HepG2 (cell line): ENCODE data around the gene SULT4A1. TPM values are rescaled to one million over a fixed set of nuclear protein-coding genes. Genes with fewer than 3 reads are reported as not detected.

ENCODE experiments used
- ATF7-NPFF ChIP-seq: sonication (generic); formaldehyde crosslinking; IDR thresholded peaks from 2 replicates; pipeline ENCODE4 v1.8.1; 2023; ENCODE audit warnings: mild to moderate bottlenecking, low read depth, missing genetic modification reagents, moderate library complexity
- CTCF ChIP-seq: sonication (generic); formaldehyde crosslinking; IDR thresholded peaks from 2 replicates; pipeline ENCODE4 v1.5.0; 2020; ENCODE audit warnings: mild to moderate bottlenecking, missing genetic modification reagents, moderate library complexity
- HNRNPLL ChIP-seq: fragments of 200-400 bp; formaldehyde crosslinking; IDR thresholded peaks from 2 replicates; pipeline ENCODE4 v1.6.1; 2017; ENCODE audit warnings: mild to moderate bottlenecking, low read depth, low read length; ENCODE audit not compliant: poor library complexity, severe bottlenecking
- MNT ChIP-seq: fragments of 450-650 bp; IDR thresholded peaks from 2 replicates; pipeline ENCODE4 v1.6.1; 2016
- MTERF4 ChIP-seq: sonication (generic); formaldehyde crosslinking; IDR thresholded peaks from 2 replicates; pipeline ENCODE4 v1.8.0; 2023; ENCODE audit warnings: mild to moderate bottlenecking, missing genetic modification reagents
- POGZ ChIP-seq: sonication (generic); formaldehyde crosslinking; IDR thresholded peaks from 2 replicates; pipeline ENCODE4 v1.4.0; 2020; ENCODE audit warnings: mild to moderate bottlenecking, missing genetic modification reagents
- POLR2A ChIP-seq, 2 experiments: IDR thresholded peaks; 2 replicates each; pipeline ENCODE4 v1.6.1; 2011; ENCODE audit warnings: low read depth in 2 of 2, low read length in 2 of 2, mild to moderate bottlenecking in 1 of 2, moderate library complexity in 1 of 2; ENCODE audit not compliant: insufficient read depth in 1 of 2
- RERE ChIP-seq: IDR thresholded peaks from 2 replicates; pipeline ENCODE4 v1.6.1; 2016; ENCODE audit warnings: low read depth, missing genetic modification reagents, missing compliant biosample characterization
- SAP130 ChIP-seq: IDR thresholded peaks from 2 replicates; pipeline ENCODE4 v1.6.1; 2016; ENCODE audit warnings: low read depth
- SNAPC5 ChIP-seq: sonication (generic); formaldehyde crosslinking; IDR thresholded peaks from 2 replicates; pipeline ENCODE4 v1.8.1; 2023; ENCODE audit warnings: mild to moderate bottlenecking, missing genetic modification reagents, borderline replicate concordance
- SNRNP70 ChIP-seq: fragments of 200-400 bp; formaldehyde crosslinking; IDR thresholded peaks from 2 replicates; pipeline ENCODE4 v1.6.1; 2017; ENCODE audit warnings: mild to moderate bottlenecking, low read depth, low read length, moderate library complexity
- TBX3 ChIP-seq: fragments of 450-650 bp; IDR thresholded peaks from 2 replicates; pipeline ENCODE4 v1.6.1; 2017; ENCODE audit warnings: antibody characterized with exemption, mild to moderate bottlenecking, inconsistent platforms, borderline replicate concordance
- TCF7 ChIP-seq: sonication (generic); IDR thresholded peaks from 2 replicates; pipeline ENCODE4 v1.6.1; 2016; ENCODE audit warnings: antibody characterized with exemption, low read depth
- YY1 ChIP-seq: IDR thresholded peaks from 2 replicates; pipeline ENCODE4 v1.6.1; 2011; ENCODE audit warnings: low read length, low read depth, moderate library complexity, mild to moderate bottlenecking; ENCODE audit not compliant: insufficient read depth, insufficient replicate concordance
- ZC3H13 ChIP-seq: sonication (generic); formaldehyde crosslinking; IDR thresholded peaks from 2 replicates; pipeline ENCODE4 v1.8.1; 2023; ENCODE audit warnings: mild to moderate bottlenecking, missing genetic modification reagents, moderate library complexity
- ZNF670 ChIP-seq: sonication (generic); formaldehyde crosslinking; IDR thresholded peaks from 2 replicates; pipeline ENCODE4 v1.8.0; 2022; ENCODE audit warnings: mild to moderate bottlenecking, missing genetic modification reagents, borderline replicate concordance
- ZNF782 ChIP-seq: sonication (generic); formaldehyde crosslinking; IDR thresholded peaks from 2 replicates; pipeline ENCODE4 v1.4.0; 2020; ENCODE audit warnings: missing genetic modification reagents, mild to moderate bottlenecking, borderline replicate concordance
- ZNF841 ChIP-seq: sonication (generic); formaldehyde crosslinking; IDR thresholded peaks from 2 replicates; pipeline ENCODE4 v1.8.1; 2023; ENCODE audit warnings: missing genetic modification reagents, borderline replicate concordance
- ZNF891 ChIP-seq: sonication (generic); formaldehyde crosslinking; IDR thresholded peaks from 2 replicates; pipeline ENCODE4 v1.5.0; 2020; ENCODE audit warnings: mild to moderate bottlenecking, missing genetic modification reagents
- polyA plus RNA-seq, 8 experiments: library from polyadenylated mRNA; depleted of rRNA in 3 of 8; stranded (reverse) in 7 of 8; unstranded in 1 of 8; fragments of >200 nt; fragmentation: Illumina TruSeq in 4 of 8; extraction: Trizol in 4 of 8; gene quantifications; 2 replicates each; pipeline versions ENCODE4 v1.2.1 to v1.2.3, GENCODE V29; 2011 to 2016; ENCODE audit warnings: low read depth in 4 of 8, missing spikeins in 1 of 8, mixed read lengths in 1 of 8; ENCODE audit not compliant: insufficient read depth in 1 of 8
- total RNA-seq, 5 experiments: library from RNA; depleted of rRNA; stranded (reverse); fragments of >200 nt; fragmentation: Illumina TruSeq; extraction: Trizol; gene quantifications; 2 replicates each; pipeline ENCODE4 v1.2.3, GENCODE V29; 2016; ENCODE audit warnings: low read depth in 1 of 5

SULT4A1 gene
- total and polyA plus RNA-seq, 2 of the 13 experiments (the other 11 are each of a cell fraction or from before 2014, with no cell fraction given) = not detected

- TF ChIP-seq SNRNP70 (no peak), POLR2A (IDR thresholded peaks at IDR 0.05; ENCODE audit: insufficient read depth in 1 of 2, low read depth in 2 of 2, low read length in 2 of 2) (no peak), POGZ (no peak), MNT (no peak), ZNF891 (CRISPR knock-in tag) (peak; percentile 21; the same call in 1 of the 2 replicates), CTCF (CRISPR knock-in tag) (no peak), TBX3 (no peak), HNRNPLL (no peak), ZC3H13 (CRISPR knock-in tag) (no peak), ATF7-NPFF (CRISPR knock-in tag) (0 out of 2 replicates have a peak, but pooled peaks have one; percentile 23), ZNF782 (CRISPR knock-in tag) (no peak), TCF7 (no peak), YY1 (no peak), ZNF670 (CRISPR knock-in tag) (no peak), ZNF841 (0 out of 2 replicates have a peak, but pooled peaks have one; percentile 41), MTERF4 (CRISPR knock-in tag) (no peak), SNAPC5 (no peak), RERE (no peak), SAP130 (CRISPR knock-in tag) (peak; percentile 29; the same call in 1 of the 2 replicates)
Observed at GRCh38 chr22:43867839-43868635, 5.7 kb upstream of the SULT4A1 start (continued).
